LNCAP (cell line): Measurements from ENCODE around the gene GNB5.

ENCODE experiments used
- TF ChIP-seq, protein P1 (sequence below): fragments of 450-650 bp; IDR thresholded peaks from 2 replicates; pipeline ENCODE4 v1.5.1; 2017; ENCODE audit warnings: mild to moderate bottlenecking

GNB5 gene

GRCh38 chr15:52204657-52205056 lies 13.5 kb upstream of the GNB5 start:
- TF ChIP-seq, protein P1, sequence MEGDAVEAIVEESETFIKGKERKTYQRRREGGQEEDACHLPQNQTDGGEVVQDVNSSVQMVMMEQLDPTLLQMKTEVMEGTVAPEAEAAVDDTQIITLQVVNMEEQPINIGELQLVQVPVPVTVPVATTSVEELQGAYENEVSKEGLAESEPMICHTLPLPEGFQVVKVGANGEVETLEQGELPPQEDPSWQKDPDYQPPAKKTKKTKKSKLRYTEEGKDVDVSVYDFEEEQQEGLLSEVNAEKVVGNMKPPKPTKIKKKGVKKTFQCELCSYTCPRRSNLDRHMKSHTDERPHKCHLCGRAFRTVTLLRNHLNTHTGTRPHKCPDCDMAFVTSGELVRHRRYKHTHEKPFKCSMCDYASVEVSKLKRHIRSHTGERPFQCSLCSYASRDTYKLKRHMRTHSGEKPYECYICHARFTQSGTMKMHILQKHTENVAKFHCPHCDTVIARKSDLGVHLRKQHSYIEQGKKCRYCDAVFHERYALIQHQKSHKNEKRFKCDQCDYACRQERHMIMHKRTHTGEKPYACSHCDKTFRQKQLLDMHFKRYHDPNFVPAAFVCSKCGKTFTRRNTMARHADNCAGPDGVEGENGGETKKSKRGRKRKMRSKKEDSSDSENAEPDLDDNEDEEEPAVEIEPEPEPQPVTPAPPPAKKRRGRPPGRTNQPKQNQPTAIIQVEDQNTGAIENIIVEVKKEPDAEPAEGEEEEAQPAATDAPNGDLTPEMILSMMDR, result no peak

GRCh38 chr15:52200831-52201365 lies 9.7 kb upstream of the GNB5 start:
- TF ChIP-seq, protein P1, result no peak

DNA sequence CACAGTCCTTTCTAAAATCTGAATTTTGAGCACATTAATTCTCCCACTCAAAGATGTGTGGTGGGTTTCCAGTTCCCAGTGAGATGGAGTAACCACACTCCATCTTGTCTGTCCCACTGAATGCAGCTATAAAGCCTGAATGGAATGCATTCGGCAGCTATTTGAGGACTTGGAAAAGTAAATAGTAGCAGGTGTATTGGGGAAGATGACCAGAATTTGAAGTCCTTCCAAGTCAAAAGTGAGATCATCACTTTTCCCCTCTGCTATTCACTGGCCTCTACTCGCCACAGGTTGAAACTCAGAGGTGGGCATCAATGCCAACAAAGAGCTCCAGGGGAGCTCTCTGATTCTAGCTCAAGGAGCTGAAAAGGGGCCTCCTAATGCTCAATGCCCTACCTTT lies 8.1 kb upstream of the GNB5 start:
- TF ChIP-seq, protein P1, result no peak

- TF ChIP-seq, protein P1, result no peak
Observed at GRCh38 chr15:52196891-52197290, 5.7 kb upstream of the GNB5 start.

DNA sequence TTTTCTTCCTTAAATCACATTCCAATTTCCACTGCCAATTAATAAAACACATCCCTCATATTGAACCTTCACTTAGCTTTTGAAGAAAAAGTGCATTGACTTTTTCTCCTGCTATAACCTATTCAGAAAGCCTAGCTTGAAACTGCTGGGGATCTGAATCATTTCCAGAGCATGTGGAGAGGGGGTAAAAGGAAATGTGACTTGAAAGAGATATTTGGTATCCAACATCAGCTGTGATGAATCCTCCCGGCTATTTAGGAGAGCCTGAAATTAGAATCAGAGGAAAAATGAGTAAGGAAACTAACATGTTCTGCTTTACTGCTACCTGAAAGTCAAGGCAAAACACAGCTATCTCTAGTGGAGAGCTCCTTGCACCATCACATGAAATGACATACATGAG lies 2.6 kb upstream of the GNB5 start:
- TF ChIP-seq, protein P1, result no peak

DNA sequence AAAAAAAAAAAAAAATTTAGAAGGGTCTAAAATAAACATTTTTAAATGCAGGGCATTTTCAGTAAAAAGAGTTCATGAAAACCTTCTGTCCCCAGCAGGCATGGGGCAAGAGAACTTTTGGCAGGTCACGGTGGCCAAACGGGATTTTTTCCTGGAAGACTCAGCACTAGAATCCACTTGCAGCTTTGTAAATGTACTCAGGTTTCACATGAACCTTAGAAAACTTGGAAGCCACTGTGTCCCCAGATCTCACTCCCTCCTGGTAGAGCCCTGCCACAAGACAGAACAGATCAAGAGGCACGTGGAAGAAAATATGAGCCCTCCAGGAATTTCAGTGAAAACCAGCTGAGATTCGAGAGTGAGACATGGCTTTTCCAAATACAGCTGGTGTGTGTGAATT lies 2.1 kb upstream of the GNB5 start:
- TF ChIP-seq, protein P1, result no peak

DNA sequence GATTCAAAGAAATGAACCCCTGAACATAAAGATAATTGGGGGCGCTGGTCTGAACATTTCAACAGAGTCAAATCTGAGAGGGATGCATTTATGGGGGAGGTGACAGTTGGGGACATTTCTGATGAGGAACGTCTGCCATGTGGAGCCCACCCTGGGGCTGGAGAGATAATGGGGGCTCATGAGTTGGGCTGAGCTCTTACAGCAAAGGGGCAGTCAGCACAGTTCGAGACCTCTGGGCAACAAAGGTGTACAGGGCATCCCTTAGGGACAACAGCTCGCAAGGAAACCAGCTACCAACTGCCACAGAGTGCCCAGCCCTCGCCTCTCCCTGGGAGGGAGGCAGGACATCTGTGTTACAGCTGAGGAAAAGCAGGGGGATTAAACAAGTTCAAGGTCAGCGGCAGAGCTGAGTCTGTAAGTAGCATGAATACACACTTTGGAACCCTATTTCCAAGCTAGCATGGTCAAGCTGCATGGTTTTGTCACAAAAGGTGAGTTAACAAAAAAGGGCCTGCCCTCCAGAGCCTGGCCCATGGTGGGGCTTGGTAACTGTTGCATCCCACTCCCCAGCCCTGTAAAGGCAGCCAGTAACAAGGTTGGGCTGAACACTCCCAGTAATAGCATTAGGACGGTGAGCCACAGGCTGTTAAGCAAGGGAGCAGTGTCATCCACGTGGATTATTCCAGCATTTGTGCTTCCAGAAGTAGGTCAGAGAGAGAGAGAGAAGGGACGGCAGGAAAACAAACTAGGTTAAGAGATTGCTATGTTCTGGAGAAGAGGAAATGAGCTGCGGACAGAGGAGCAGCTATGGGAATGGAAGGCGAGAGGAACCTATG lies 4.3 kb downstream of the GNB5 start:
- TF ChIP-seq, protein P1, result no peak
